ENCODE results near the gene ATP6V1B1. TPM values are rescaled to one million over a fixed set of nuclear protein-coding genes. Genes with fewer than 3 reads are reported as not detected.

Gene ATP6V1B1
- total and polyA plus RNA-seq, 10 of the 15 experiments (the other 5 are each of a cell fraction or from before 2014, with no cell fraction given): not detected

DNA sequence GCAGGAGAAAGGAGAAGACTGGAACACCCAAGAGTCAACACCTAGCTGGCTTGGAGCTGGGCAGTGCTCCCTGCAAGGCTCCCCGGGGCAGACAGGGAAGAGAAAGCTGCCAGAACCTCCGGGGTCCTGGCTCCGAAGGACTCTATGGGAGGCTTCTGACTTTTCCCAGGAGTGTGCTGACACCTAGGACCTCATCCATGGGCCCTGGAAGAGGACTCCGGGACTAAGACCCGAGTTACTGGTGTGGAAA is 37.8 kb upstream of the ATP6V1B1 start:
- Histone ChIP-seq H3K79me2 (ENCODE audit: control insufficient read depth, insufficient read depth, low read length) (no peaks in the 10 kb centered on the region), H3K27ac (ENCODE audit: control insufficient read depth, insufficient read depth) (no peak overlapping the region), H3K4me3 (no peak overlapping the region), H4K20me1 (ENCODE audit: control insufficient read depth, insufficient read depth) (no peaks in the 10 kb centered on the region), H2AFZ (ENCODE audit: control insufficient read depth, low read depth, low read length) (no peak overlapping the region), H3K36me3 (ENCODE audit: control insufficient read depth in 2 of 2, insufficient read depth in 2 of 2, low read length in 1 of 2) (no peaks in the 10 kb centered on the region), H3K4me1 (ENCODE audit: control insufficient read depth, insufficient read depth, low read length) (no peaks in the 10 kb centered on the region), H3K9ac (ENCODE audit: control insufficient read depth, insufficient read depth, low read length) (no peak overlapping the region), H3K4me2 (ENCODE audit: control insufficient read depth, insufficient read depth) (no peak overlapping the region), H3K9me3 (replicated peaks; ENCODE audit: control insufficient read depth, insufficient read depth, low read length) (no peaks in the 10 kb centered on the region), H3K27me3 (replicated peaks in 1 of 2; ENCODE audit: control insufficient read depth in 2 of 2, insufficient read depth in 2 of 2, low read length in 1 of 2) (peaks cover 40 to 41% of the 10 kb centered on the region in 2 experiments)
- TF ChIP-seq ZZZ3 (IDR thresholded peaks at IDR 0.05; ENCODE audit: control insufficient read depth, insufficient read length, low read depth): no peak
- no peak for TF ChIP-seq KLF5 (IDR thresholded peaks at IDR 0.05; ENCODE audit: partially characterized antibody)
- TF ChIP-seq TCF7 (IDR thresholded peaks at IDR 0.05; ENCODE audit: borderline replicate concordance): no peak
- no peak for TF ChIP-seq CTCF (IDR thresholded peaks at IDR 0.05 in 2 of 3, conservative IDR thresholded peaks at IDR 0.05 in 1 of 3; ENCODE audit: control insufficient read depth in 2 of 3, extremely low read depth in 1 of 3, insufficient read depth in 1 of 3, low read depth in 3 of 3, low read length in 3 of 3)
- no peak for TF ChIP-seq FOS (IDR thresholded peaks at IDR 0.05; ENCODE audit: borderline replicate concordance, extremely low read depth, insufficient read length)
- TF ChIP-seq BCL11A (IDR thresholded peaks at IDR 0.05; ENCODE audit: low read depth, low read length): no peak
- no peak for TF ChIP-seq NR2C2 (IDR thresholded peaks at IDR 0.05; ENCODE audit: borderline replicate concordance, control insufficient read depth, insufficient read length, low read depth)
- no peak for TF ChIP-seq POLR2A (IDR thresholded peaks at IDR 0.05; ENCODE audit: low read depth, low read length)
- no peak for TF ChIP-seq IKZF2 (IDR thresholded peaks at IDR 0.05)
- TF ChIP-seq NR2F1 (conservative IDR thresholded peaks at IDR 0.05): no peak
- no peak for TF ChIP-seq TARDBP (IDR thresholded peaks at IDR 0.05; ENCODE audit: borderline replicate concordance)
- no peak for TF ChIP-seq RUNX3 (IDR thresholded peaks at IDR 0.05; ENCODE audit: low read length)
- no peak for TF ChIP-seq KAT2A (conservative IDR thresholded peaks at IDR 0.05; ENCODE audit: control insufficient read depth, low read depth, low read length)
- no peak for TF ChIP-seq POU2F2 (IDR thresholded peaks at IDR 0.05; ENCODE audit: borderline replicate concordance, low read depth, low read length)
- no TSS peak for BruUV-seq (replicated peaks)
- POLR2A ChIA-PET: no interaction called here
- DNase-seq (ENCODE audit: low read depth, low spot score) (no peak), ATAC-seq (no peak), FAIRE-seq (no peak)
- 0% methylated on average over 5 of the region's 5 CpGs for WGBS (ENCODE audit: insufficient coverage, insufficient replicate concordance, low lambda C conversion rate, missing lambda C conversion rate)
- RAD21 ChIA-PET (ENCODE audit: unreplicated experiment): no interaction called here
- SMC1A ChIA-PET (ENCODE audit: uncharacterized antibody, unreplicated experiment): no interaction called here
- in situ Hi-C loops (cut with MboI): no loop called here
- CTCF ChIA-PET: no interaction called here
- intact Hi-C loops (cut with micrococcal nuclease; ENCODE audit: unreplicated experiment): no loop called here

Data from GM12878 (cell line).